HG02970 (cell line): ENCODE results near the gene GPNMB.

Experiments
- ATAC-seq: cut with Tn5 transposase; IDR thresholded peaks from one replicate; pipeline ENCODE4 v1.9.1; 2021; ENCODE audit warnings: mild to moderate bottlenecking, moderate library complexity, moderate number of reproducible peaks; ENCODE audit not compliant: unreplicated experiment, low FRiP score

Gene GPNMB

GRCh38 chr7:23226844-23227450 lies 19.6 kb upstream of the GPNMB start:
- no peak for ATAC-seq

GRCh38 chr7:23228412-23228811 lies 18.2 kb upstream of the GPNMB start:
- ATAC-seq, result no peak

GRCh38 chr7:23230641-23231101 lies 15.9 kb upstream of the GPNMB start:
- no peak for ATAC-seq

- no peak for ATAC-seq
These were observed 13.6 kb upstream of the GPNMB start for GRCh38 chr7:23232966-23233365.

- ATAC-seq, result no peak
These were observed 11.8 kb upstream of the GPNMB start for GRCh38 chr7:23234569-23235296.

- no peak for ATAC-seq
These were observed 10.8 kb upstream of the GPNMB start for GRCh38 chr7:23235813-23236221.

GRCh38 chr7:23237000-23237399 lies 9.6 kb upstream of the GPNMB start:
- ATAC-seq, result no peak

GRCh38 chr7:23238983-23239652 lies 7.5 kb upstream of the GPNMB start:
- ATAC-seq, result no peak

- no peak for ATAC-seq
These were observed 6.9 kb upstream of the GPNMB start for GRCh38 chr7:23239698-23240097.

- no peak for ATAC-seq
These were observed 4.3 kb upstream of the GPNMB start for GRCh38 chr7:23242321-23242720.

GRCh38 chr7:23242935-23243334 lies 3.6 kb upstream of the GPNMB start:
- ATAC-seq, result no peak

GRCh38 chr7:23247046-23247602 lies 549 bp downstream of the GPNMB start:
- no peak for ATAC-seq

GRCh38 chr7:23247603-23248335 lies 1.2 kb downstream of the GPNMB start:
- no peak for ATAC-seq

- no peak for ATAC-seq
These were observed 2.9 kb downstream of the GPNMB start for GRCh38 chr7:23249486-23249885.

- ATAC-seq, result no peak
These were observed 7.6 kb downstream of the GPNMB start for GRCh38 chr7:23254051-23254681.

- ATAC-seq, result no peak
These were observed 10.2 kb downstream of the GPNMB start for GRCh38 chr7:23256731-23257130.

GRCh38 chr7:23260371-23260770 lies 13.8 kb downstream of the GPNMB start:
- no peak for ATAC-seq

- no peak for ATAC-seq
These were observed 15.4 kb downstream of the GPNMB start for GRCh38 chr7:23261843-23262452.

- ATAC-seq, result no peak
These were observed 18.4 kb downstream of the GPNMB start for GRCh38 chr7:23264916-23265458.
